ENCODE measurements around the gene NCMAP. TPM values are rescaled to one million over a fixed set of nuclear protein-coding genes. Genes with fewer than 3 reads are reported as not detected.

Gene NCMAP
- polyA plus RNA-seq, 1 donor (not counting 4 experiments of a cell fraction or from before 2014, with no cell fraction given): 0.05 TPM

- peak; percentile 17 for FAIRE-seq
- peak overlapping the region; percentile 37 for H2AFZ ChIP-seq (ENCODE audit: control insufficient read depth, low read length)
- dilution Hi-C loops (cut with MboI; ENCODE audit: extremely low pct_ligation_motif_present, low sequenced_read_pairs): no loop called here
- H3K4me1 ChIP-seq (ENCODE audit: control insufficient read depth, extremely low read depth, insufficient read depth, low read length): peaks cover 5% of the 10 kb centered on the region
- H3K9ac ChIP-seq (ENCODE audit: control insufficient read depth, extremely low read depth, insufficient read depth, low read length): no peak overlapping the region
- H3K27ac ChIP-seq (ENCODE audit: control insufficient read depth, insufficient read depth, low read length): no peak overlapping the region
- TF ChIP-seq EZH2 (IDR thresholded peaks at IDR 0.05; ENCODE audit: low read length): no peak
- no peak overlapping the region for H3K4me2 ChIP-seq (ENCODE audit: control insufficient read depth, extremely low read depth, insufficient read depth, low read depth, low read length)
- H3K27me3 ChIP-seq (ENCODE audit: control insufficient read depth, extremely low read depth, insufficient read depth, low read length): peaks cover 4% of the 10 kb centered on the region
- H4K20me1 ChIP-seq (ENCODE audit: control insufficient read depth, extremely low read depth, insufficient read depth, low read length): no peaks in the 10 kb centered on the region
- H3K4me3 ChIP-seq (ENCODE audit: control insufficient read depth in 2 of 3, extremely low read depth in 1 of 3, insufficient read depth in 2 of 3, low read depth in 1 of 3, low read length in 3 of 3): no peak overlapping the region
- H3K79me2 ChIP-seq (ENCODE audit: control insufficient read depth, insufficient read depth, low read length): no peaks in the 10 kb centered on the region
- no peaks in the 10 kb centered on the region for H3K9me1 ChIP-seq (ENCODE audit: control insufficient read depth, extremely low read depth, insufficient read depth, low read length)
- H3K9me3 ChIP-seq (ENCODE audit: control insufficient read depth, low read depth, low read length): no peaks in the 10 kb centered on the region
- no peaks in the 10 kb centered on the region for H3K36me3 ChIP-seq (ENCODE audit: control insufficient read depth in 2 of 2, extremely low read depth in 1 of 2, insufficient read depth in 2 of 2, low read length in 2 of 2)
- no peak for DNase-seq (ENCODE audit: low read depth, low spot score)
Observed at GRCh38 chr1:24551290-24551959, 4.5 kb upstream of the NCMAP start.

DNA sequence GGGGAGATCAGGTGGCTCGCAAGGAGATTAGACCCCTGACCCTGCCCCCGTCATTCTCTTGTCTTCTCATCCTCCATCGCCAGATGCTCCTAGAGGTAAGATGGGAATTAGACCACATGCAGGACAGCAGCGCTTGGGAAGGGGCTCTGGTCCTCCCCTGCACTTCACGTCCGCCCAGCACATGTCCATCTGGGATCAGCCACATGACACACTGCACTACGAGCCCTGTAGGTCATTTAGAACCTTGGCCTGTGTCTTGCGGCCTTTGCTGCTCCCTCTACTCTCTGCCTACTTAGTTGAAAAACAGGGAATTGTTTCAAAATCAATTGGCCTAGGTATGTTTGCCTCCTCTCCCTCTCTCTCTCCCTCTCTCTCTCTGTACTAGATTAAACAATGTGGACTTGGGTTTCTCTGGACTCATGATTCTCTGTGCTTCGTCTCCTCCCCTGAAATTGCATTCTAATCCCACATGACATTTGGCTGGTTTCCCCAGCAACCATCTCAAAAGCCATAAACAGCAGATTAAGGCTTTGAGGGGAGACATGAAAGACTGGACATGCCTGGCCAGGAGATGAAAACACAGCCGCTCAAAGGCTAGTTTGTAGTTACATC lies 3.8 kb upstream of the NCMAP start:
- no peak for FAIRE-seq
- dilution Hi-C loops (cut with MboI; ENCODE audit: extremely low pct_ligation_motif_present, low sequenced_read_pairs): no loop called here

More for the DNA sequence above, 3.8 kb upstream of the NCMAP start:
- Histone ChIP-seq H3K27ac (ENCODE audit: control insufficient read depth, insufficient read depth, low read length) (no peak overlapping the region), H2AFZ (ENCODE audit: control insufficient read depth, low read length) (no peak overlapping the region), H3K36me3 (ENCODE audit: control insufficient read depth in 2 of 2, extremely low read depth in 1 of 2, insufficient read depth in 2 of 2, low read length in 2 of 2) (no peaks in the 10 kb centered on the region), H3K9ac (ENCODE audit: control insufficient read depth, extremely low read depth, insufficient read depth, low read length) (no peak overlapping the region), H3K9me1 (ENCODE audit: control insufficient read depth, extremely low read depth, insufficient read depth, low read length) (no peaks in the 10 kb centered on the region), H3K27me3 (ENCODE audit: control insufficient read depth, extremely low read depth, insufficient read depth, low read length) (peaks cover 6% of the 10 kb centered on the region), H3K4me3 (ENCODE audit: control insufficient read depth in 2 of 3, extremely low read depth in 1 of 3, insufficient read depth in 2 of 3, low read depth in 1 of 3, low read length in 3 of 3) (no peak overlapping the region), H3K9me3 (ENCODE audit: control insufficient read depth, low read depth, low read length) (no peaks in the 10 kb centered on the region), H3K4me1 (ENCODE audit: control insufficient read depth, extremely low read depth, insufficient read depth, low read length) (peaks cover 5% of the 10 kb centered on the region), H4K20me1 (ENCODE audit: control insufficient read depth, extremely low read depth, insufficient read depth, low read length) (no peaks in the 10 kb centered on the region), H3K4me2 (ENCODE audit: control insufficient read depth, extremely low read depth, insufficient read depth, low read depth, low read length) (no peak overlapping the region), H3K79me2 (ENCODE audit: control insufficient read depth, insufficient read depth, low read length) (no peaks in the 10 kb centered on the region)
- TF ChIP-seq CTCF (optimal IDR thresholded peaks at IDR 0.05 in 1 of 3, IDR thresholded peaks at IDR 0.05 in 1 of 3, conservative IDR thresholded peaks at IDR 0.05 in 1 of 3; ENCODE audit: extremely low read depth in 1 of 3, insufficient read depth in 2 of 3, low read length in 3 of 3): no peak
- no peak for TF ChIP-seq EZH2 (IDR thresholded peaks at IDR 0.05; ENCODE audit: low read length)
- no peak for DNase-seq (ENCODE audit: low read depth, low spot score)

All from keratinocyte (primary cell).